Stomach (tissue), 9 donors: ENCODE measurements around the gene STAT6. TPM values are rescaled to one million over a fixed set of nuclear protein-coding genes. Genes with fewer than 3 reads are reported as not detected.

Experiments used
- DNase-seq, 2 donors: peaks; one replicate each; pipeline versions ENCODE4 v3.0.0 to v3.0.0-alpha.2; 2013 to 2019
- H3K27ac ChIP-seq, 5 donors: fragments of 200-600 bp in 4 of 5; sonication (generic) in 4 of 5; one replicate each; pipeline ENCODE4 v1.5.1; 2013 to 2019; ENCODE audit warnings: mild to moderate bottlenecking in 1 of 5, moderate library complexity in 1 of 5
- H3K27me3 ChIP-seq, 3 donors: fragments of 200-600 bp; sonication (generic); one replicate each; pipeline ENCODE4 v1.5.1; 2017 to 2019; ENCODE audit warnings: mixed run types in 1 of 3
- H3K36me3 ChIP-seq, 4 donors: fragments of 200-600 bp; sonication (generic); 1 replicate in 3 of 4; 2 replicates in 1 of 4; pipeline ENCODE4 v1.5.1; 2016 to 2019
- H3K4me1 ChIP-seq, 4 donors: fragments of 200-600 bp; sonication (generic); one replicate each; pipeline ENCODE4 v1.5.1; 2016 to 2019
- H3K4me3 ChIP-seq, 4 donors: fragments of 200-600 bp; sonication (generic) in 3 of 4; one replicate each; pipeline ENCODE4 v1.5.1; 2016 to 2019; ENCODE audit warnings: mild to moderate bottlenecking in 1 of 4
- H3K9me3 ChIP-seq, 4 donors: fragments of 200-600 bp; sonication (generic); one replicate each; pipeline ENCODE4 v1.5.1; 2016 to 2019
- EP300 ChIP-seq: sonication (generic); formaldehyde crosslinking; IDR thresholded peaks from one replicate; pipeline ENCODE4 v1.6.1; 2017; ENCODE audit warnings: antibody characterized with exemption
- POLR2A ChIP-seq, 4 donors: fragments of 450-650 bp; IDR thresholded peaks; one replicate each; pipeline ENCODE4 v1.6.1; 2016; ENCODE audit warnings: antibody characterized with exemption in 4 of 4, control low read depth in 2 of 4, mild to moderate bottlenecking in 1 of 4, moderate library complexity in 1 of 4
- POLR2AphosphoS5 ChIP-seq, 3 donors: sonication (generic); formaldehyde crosslinking; IDR thresholded peaks; one replicate each; pipeline ENCODE4 v1.6.1; 2016; ENCODE audit warnings: antibody characterized with exemption in 3 of 3
- WGBS, 5 donors: extraction: QIAGEN DNeasy Blood & Tissue Kit in 3 of 5; methylation state at CpG; one replicate each; pipeline versions ENCODE4 v1.1.5 to v1.1.7; 2013 to 2018; 5-methylcytosine and 5-hydroxymethylcytosine counted together
- intact Hi-C: fragments of 100-400 bp; cut with DNase I; formaldehyde crosslinking; loops from one replicate; pipeline ENCODE4 v1.15.1; 2023; ENCODE audit warnings: low total_unique reads
- polyA plus RNA-seq, 3 donors: library from polyadenylated mRNA; stranded (reverse); fragments of 200-250 nt; gene quantifications; one replicate each; pipeline ENCODE4 v1.2.3, GENCODE V29; 2013
- total RNA-seq, 5 donors: library from RNA; depleted of rRNA; stranded (reverse); fragments of >200 nt; gene quantifications; one replicate each; pipeline versions ENCODE4 v1.1.0 to v1.2.3, GENCODE V29; 2014 to 2016
- TF ChIP-seq, protein P1 (sequence below), 7 experiments: fragments of 450-650 bp in 4 of 7; fragments of 200-600 bp in 3 of 7; sonication (generic) in 3 of 7; IDR thresholded peaks; one replicate each; pipeline ENCODE4 v1.5.1; 2016 to 2019; ENCODE audit warnings: antibody characterized with exemption in 7 of 7, control low read depth in 2 of 7, mild to moderate bottlenecking in 1 of 7
- donor health status: healthy with polysubstance abuse.
- donor health status: Bipolar disorder and iron deficiency.
- donor health status: healthy.

The STAT6 gene
- total and polyA plus RNA-seq, 8 donors = 81.9 to 477 (median 178) TPM

GRCh38 chr12:57090924-57091637, 20.1 kb downstream of the STAT6 start:
- peak overlapping the region in 4 of 5 donors; percentile 7 to 99 (median 98) for H3K27ac ChIP-seq
- no peaks in the 10 kb centered on the region for H3K9me3 ChIP-seq
- no peak for DNase-seq
- TF ChIP-seq EP300 = no peak
- H3K4me3 ChIP-seq = peak overlapping the region; percentile 87 to 93 (median 90)
- H3K36me3 ChIP-seq = peaks cover 34 to 50% (median 46%) of the 10 kb centered on the region in 4 donors
- WGBS, 5 donors = 56 to 76% (median 75%) methylated on average over 16 to 22 of the region's 22 CpGs
- H3K27me3 ChIP-seq = no peaks in the 10 kb centered on the region
- H3K4me1 ChIP-seq = peaks cover 51 to 85% (median 70%) of the 10 kb centered on the region in 4 donors
- intact Hi-C loops = no loop called here

- peaks cover 57 to 87% (median 71%) of the 10 kb centered on the region in 4 donors for H3K4me1 ChIP-seq
- intact Hi-C loops = no loop called here
- peak overlapping the region in 4 of 5 donors; percentile 96 to 99 (median 98) for H3K27ac ChIP-seq
- H3K27me3 ChIP-seq = no peaks in the 10 kb centered on the region
- H3K36me3 ChIP-seq = peaks cover 32 to 44% (median 40%) of the 10 kb centered on the region in 4 donors
- TF ChIP-seq POLR2AphosphoS5 (IDR thresholded peaks at IDR 0.05) = no peak
- TF ChIP-seq, protein P1, sequence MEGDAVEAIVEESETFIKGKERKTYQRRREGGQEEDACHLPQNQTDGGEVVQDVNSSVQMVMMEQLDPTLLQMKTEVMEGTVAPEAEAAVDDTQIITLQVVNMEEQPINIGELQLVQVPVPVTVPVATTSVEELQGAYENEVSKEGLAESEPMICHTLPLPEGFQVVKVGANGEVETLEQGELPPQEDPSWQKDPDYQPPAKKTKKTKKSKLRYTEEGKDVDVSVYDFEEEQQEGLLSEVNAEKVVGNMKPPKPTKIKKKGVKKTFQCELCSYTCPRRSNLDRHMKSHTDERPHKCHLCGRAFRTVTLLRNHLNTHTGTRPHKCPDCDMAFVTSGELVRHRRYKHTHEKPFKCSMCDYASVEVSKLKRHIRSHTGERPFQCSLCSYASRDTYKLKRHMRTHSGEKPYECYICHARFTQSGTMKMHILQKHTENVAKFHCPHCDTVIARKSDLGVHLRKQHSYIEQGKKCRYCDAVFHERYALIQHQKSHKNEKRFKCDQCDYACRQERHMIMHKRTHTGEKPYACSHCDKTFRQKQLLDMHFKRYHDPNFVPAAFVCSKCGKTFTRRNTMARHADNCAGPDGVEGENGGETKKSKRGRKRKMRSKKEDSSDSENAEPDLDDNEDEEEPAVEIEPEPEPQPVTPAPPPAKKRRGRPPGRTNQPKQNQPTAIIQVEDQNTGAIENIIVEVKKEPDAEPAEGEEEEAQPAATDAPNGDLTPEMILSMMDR (IDR thresholded peaks at IDR 0.05) = no peak
- TF ChIP-seq EP300 = no peak
- no peak for TF ChIP-seq POLR2A (IDR thresholded peaks at IDR 0.05)
- peak overlapping the region; percentile 87 to 93 (median 90) for H3K4me3 ChIP-seq
- DNase-seq = no peak
- no peaks in the 10 kb centered on the region for H3K9me3 ChIP-seq
- WGBS, 5 donors = 34 to 40% (median 36%) methylated on average over 5 to 6 of the region's 6 CpGs
Observed at GRCh38 chr12:57090490-57090889, 20.7 kb downstream of the STAT6 start.

GRCh38 chr12:57089271-57090245, 21.6 kb downstream of the STAT6 start:
- peak overlapping the region; percentile 87 to 93 (median 90) for H3K4me3 ChIP-seq
- peaks cover 25 to 35% (median 30%) of the 10 kb centered on the region in 4 donors for H3K36me3 ChIP-seq
- peak overlapping the region; percentile 93 to 99 (median 98) for H3K27ac ChIP-seq
- intact Hi-C loops = no loop called here
- TF ChIP-seq POLR2AphosphoS5 (IDR thresholded peaks at IDR 0.05) (peak; percentile 34 to 66 (median 57)), POLR2A (IDR thresholded peaks at IDR 0.05) (no peak)
- no peaks in the 10 kb centered on the region for H3K27me3 ChIP-seq
- H3K4me1 ChIP-seq = peaks cover 59 to 85% (median 71%) of the 10 kb centered on the region in 4 donors
- peak; percentile 58 to 88 for DNase-seq
- WGBS, 5 donors = 0 to 1% (median 1%) methylated on average over 36 to 45 of the region's 45 CpGs
- no peaks in the 10 kb centered on the region for H3K9me3 ChIP-seq

GRCh38 chr12:57088354-57089270, 22.6 kb downstream of the STAT6 start, which contains the start of gene NAB2:
TSS of gene NAB2 (plus strand) at chr12:57089114. CDS start at chr12:57089272, 158 bp downstream.
- peak; percentile 98 for DNase-seq
- Histone ChIP-seq H3K36me3 (peaks cover 23 to 28% (median 26%) of the 10 kb centered on the region in 4 donors), H3K4me3 (peak within 1 kb of the TSS; percentile 87 to 93 (median 90)), H3K27ac (peak within 1 kb of the TSS; percentile 93 to 99 (median 98)), H3K9me3 (no peaks in the 10 kb centered on the region), H3K4me1 (peaks cover 49 to 75% (median 62%) of the 10 kb centered on the region in 4 donors), H3K27me3 (no peaks in the 10 kb centered on the region)
- TF ChIP-seq POLR2A (IDR thresholded peaks at IDR 0.05) = peak in 2 of 4 donors; percentile 49 to 54
- peak; percentile 96 to 98 (median 97) for TF ChIP-seq POLR2AphosphoS5 (IDR thresholded peaks at IDR 0.05)
- no peak for TF ChIP-seq EP300
- TF ChIP-seq, protein P1 (IDR thresholded peaks at IDR 0.05) = no peak
- intact Hi-C loops = no loop called here
- 0 to 1% (median 1%) methylated on average over 18 to 91 of the region's 91 CpGs for WGBS, 5 donors
